ENCODE data around the gene SLCO2B1. TPM values are rescaled to one million over a fixed set of nuclear protein-coding genes. Genes with fewer than 3 reads are reported as not detected.

The SLCO2B1 gene
- total RNA-seq, 1 donor from 2014 or later, result 0.05 TPM

DNA sequence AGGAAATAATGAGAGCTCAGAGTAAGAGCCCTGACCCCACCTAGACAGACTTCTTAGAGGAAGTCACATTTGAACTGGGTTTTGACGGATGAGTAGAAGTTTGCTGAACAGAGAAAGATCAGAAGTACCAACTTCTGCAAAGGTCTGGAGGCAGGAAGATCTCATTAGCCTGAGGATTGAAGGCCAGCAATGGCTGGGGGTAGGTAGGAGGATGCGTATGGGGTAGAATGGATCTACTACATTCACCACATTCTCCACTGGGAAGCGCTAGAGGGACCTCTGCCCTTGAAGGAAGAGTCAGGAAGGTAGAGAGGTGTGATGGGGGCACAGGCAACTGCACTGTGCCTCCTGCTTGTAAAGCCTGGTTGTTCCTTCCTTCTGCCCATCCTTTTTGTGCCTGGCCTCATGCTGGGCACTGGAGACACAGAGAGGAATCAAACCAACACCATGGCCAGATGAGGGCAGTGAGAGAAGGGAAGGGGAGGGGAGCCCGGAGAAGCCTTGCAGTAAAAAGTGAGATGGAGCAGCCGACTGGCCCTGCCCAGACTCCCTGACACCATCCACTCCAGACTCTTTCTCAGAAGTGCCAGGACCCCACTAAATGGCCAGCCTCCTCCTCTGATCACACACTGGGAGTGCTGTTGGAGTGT, 94.6 kb downstream of the SLCO2B1 start:
- intact Hi-C loops (cut with micrococcal nuclease), result no loop called here

DNA sequence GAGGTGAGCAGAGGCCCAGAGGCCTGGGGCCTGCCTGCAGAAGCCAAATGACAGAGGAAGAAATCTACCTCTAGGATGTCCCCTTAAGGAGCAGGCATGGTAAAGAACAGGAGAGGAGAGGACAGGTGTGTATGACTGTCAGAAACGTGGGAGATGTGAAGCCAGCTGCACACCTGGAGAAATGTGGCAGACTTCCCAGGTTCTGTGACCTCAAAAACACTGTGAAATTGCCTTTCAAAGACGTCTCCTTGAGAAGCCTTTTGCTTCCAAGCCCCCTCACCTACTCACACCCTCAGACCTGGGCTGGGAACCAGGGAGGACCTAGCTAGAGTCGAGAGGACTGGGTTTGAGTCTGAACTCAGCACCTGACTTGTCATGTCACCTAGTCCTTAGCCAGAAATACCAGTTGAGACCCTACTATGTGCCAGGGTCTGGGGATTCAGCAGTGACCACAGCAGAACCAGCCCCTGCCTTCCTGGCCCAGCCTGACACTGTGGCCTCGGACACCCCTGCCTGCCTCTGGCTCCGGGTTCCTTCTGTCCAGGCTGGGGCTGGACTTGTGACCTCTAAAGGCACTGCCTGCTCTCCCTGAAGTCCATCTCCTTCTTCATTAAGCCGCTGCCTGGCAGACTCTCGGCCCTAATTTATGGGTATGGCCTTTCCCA, 95.2 kb downstream of the SLCO2B1 start:
- intact Hi-C loops (cut with micrococcal nuclease), result no loop called here

DNA sequence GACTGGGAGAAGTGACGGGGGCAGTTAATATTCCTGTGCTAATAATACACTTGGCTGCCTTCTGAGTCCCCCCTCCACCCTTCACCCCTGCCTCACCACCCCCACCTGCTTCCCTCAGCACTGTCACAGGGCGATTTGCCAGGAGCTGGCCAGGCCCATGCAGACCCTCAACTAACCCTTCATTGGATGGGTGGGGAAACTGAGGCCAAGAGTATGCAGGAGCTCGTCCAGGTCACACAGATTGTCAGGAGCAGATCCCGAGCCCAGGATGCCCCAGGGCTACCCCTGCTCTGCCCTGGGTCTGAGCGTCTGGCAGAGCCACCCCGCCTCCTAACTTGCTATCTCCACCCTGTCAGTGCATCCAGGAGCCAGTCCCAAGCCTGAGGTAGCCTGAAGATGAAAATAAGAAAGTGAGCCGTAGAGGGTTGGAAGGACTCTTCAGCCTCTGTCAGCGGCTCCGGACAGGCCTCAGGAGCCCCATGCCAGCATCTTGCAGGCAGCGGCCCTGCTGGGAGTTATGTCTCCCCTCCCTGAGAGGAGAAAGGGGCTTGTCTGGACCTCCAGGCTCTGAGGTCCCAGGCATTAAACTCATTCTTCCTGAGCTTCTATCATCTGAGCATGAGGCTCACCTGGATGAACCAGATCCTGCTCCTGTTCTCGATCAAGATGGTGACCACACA, 95.9 kb downstream of the SLCO2B1 start:
- intact Hi-C loops (cut with micrococcal nuclease), result no loop called here

DNA sequence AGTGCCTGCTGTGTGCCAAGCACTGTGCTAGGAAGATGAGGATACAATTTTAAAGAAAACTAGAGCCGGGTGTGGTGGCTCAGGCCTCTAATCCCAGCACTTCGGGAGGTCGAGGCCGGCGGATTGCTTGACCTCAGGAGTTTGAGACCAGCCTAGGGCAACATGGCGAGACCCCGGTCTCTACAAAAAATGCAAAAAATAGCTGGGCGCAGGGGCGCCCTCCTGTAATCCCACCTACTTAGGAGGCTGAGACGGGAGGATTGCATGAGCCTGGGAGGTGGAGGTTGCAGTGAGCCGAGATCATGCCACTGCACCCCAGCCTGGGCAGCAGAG, 98.0 kb downstream of the SLCO2B1 start:
- intact Hi-C loops (cut with micrococcal nuclease), result loop anchor here (1.0 to 2.0 kb wide), 4 partner anchors 105 to 320 kb away; no protein-coding TSS in a partner anchor

DNA sequence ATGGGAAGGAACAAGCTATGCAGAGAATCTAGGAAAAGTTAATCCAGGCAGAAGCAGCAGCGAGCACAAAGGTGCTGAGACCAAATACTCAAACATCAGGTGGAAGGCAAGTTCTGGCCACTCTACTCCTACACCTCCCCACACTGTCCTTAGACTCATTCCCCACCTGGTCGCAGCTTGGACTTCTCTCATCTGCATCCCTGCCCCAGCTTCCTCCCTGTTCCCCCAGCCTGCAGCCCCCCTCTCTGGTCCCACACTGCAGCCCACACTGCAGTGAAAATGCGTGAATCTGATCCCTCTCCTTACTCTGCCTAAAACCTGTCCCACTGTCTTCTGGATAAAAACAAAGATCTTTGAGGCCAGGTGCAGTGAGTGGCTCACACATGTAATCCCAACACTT, 98.8 kb downstream of the SLCO2B1 start:
- intact Hi-C loops (cut with micrococcal nuclease), result loop anchor here (2.0 kb wide), 1 partner anchor 321 kb away; no protein-coding TSS in a partner anchor

DNA sequence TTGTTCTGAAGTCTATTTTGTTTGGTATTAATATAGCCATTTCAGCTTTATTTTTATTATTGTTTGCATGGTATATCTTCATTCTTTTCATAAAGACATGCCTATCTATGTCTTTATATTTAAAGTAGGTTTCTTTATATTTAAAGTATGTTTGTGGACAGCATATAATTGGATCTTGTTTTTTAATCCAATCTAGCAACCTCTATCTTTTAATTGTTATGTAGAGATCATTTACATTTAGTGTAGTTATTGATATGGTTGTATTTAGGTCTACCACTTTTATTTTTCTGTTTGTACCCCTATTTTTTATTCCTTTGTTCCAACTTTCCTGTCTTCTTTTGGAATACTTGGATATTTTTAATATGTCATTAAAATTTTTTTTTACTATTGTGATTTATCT, 103.4 kb downstream of the SLCO2B1 start:
- intact Hi-C loops (cut with micrococcal nuclease), result no loop called here

Other genes with a start within 250 kb of the SLCO2B1 start
- gene XRRA1, start 202.0 kb upstream of the SLCO2B1 start, total RNA-seq, result 7.7 and 8.1 TPM in 2 replicates
- gene SPCS2, start 201.8 kb upstream of the SLCO2B1 start, total RNA-seq, result 210 and 214 TPM in 2 replicates
- gene NEU3, start 162.2 kb upstream of the SLCO2B1 start, total RNA-seq, result 16.2 and 18.4 TPM in 2 replicates
- not detected in 2 replicates for gene OR2AT4, start 54.2 kb upstream of the SLCO2B1 start, total RNA-seq
- 0.14 and 0.18 TPM in 2 replicates for gene TPBGL, start 89.7 kb downstream of the SLCO2B1 start, total RNA-seq
- gene ARRB1, start 200.6 kb downstream of the SLCO2B1 start, total RNA-seq, result 35.2 and 38.2 TPM in 2 replicates
- gene RPS3, start 248.4 kb downstream of the SLCO2B1 start, total RNA-seq, result 3,452 and 3,478 TPM in 2 replicates